Raji (cell line): ENCODE results near the gene IL7R.

ENCODE experiments used
- POLR2A ChIP-seq: IDR thresholded peaks from 2 replicates; pipeline ENCODE4 v1.6.1; 2011; ENCODE audit warnings: low read depth, low read length, control low read depth; ENCODE audit not compliant: insufficient read depth

The IL7R gene

GRCh38 chr5:35884191-35884769, 27.6 kb downstream of the IL7R start:
- 0 out of 2 replicates have a peak, but pooled peaks have one; percentile 36 for TF ChIP-seq POLR2A

GRCh38 chr5:35884773-35885172, 28.1 kb downstream of the IL7R start:
- TF ChIP-seq POLR2A, result no peak

- no peak for TF ChIP-seq POLR2A
Observed at GRCh38 chr5:35886381-35886780, 29.7 kb downstream of the IL7R start.

GRCh38 chr5:35887321-35888100, 30.8 kb downstream of the IL7R start:
- TF ChIP-seq POLR2A, result no peak

GRCh38 chr5:35890021-35891020, 33.6 kb downstream of the IL7R start:
- TF ChIP-seq POLR2A, result no peak

- no peak for TF ChIP-seq POLR2A
Observed at GRCh38 chr5:35894131-35894530, 37.4 kb downstream of the IL7R start.

- no peak for TF ChIP-seq POLR2A
Observed at GRCh38 chr5:35898952-35899660, 42.4 kb downstream of the IL7R start.

GRCh38 chr5:35899800-35900199, 43.1 kb downstream of the IL7R start:
- TF ChIP-seq POLR2A, result no peak

- no peak for TF ChIP-seq POLR2A
Observed at GRCh38 chr5:35900972-35901695, 44.4 kb downstream of the IL7R start.

GRCh38 chr5:35902046-35902672, 45.5 kb downstream of the IL7R start:
- no peak for TF ChIP-seq POLR2A

GRCh38 chr5:35903631-35904203, 47.0 kb downstream of the IL7R start:
- TF ChIP-seq POLR2A, result no peak

GRCh38 chr5:35904443-35905132, 47.9 kb downstream of the IL7R start:
- TF ChIP-seq POLR2A, result no peak

GRCh38 chr5:35908228-35908627, 51.5 kb downstream of the IL7R start:
- peak; percentile 32; the same call in 1 of the 2 replicates for TF ChIP-seq POLR2A
